NT2/D1 (cell line): ENCODE measurements around the gene AGBL4.

Experiments used
- DNase-seq: peaks from one replicate; pipeline ENCODE4 v3.0.0-alpha.2; 2011; ENCODE audit warnings: low read depth, low spot score
- H3K27me3 ChIP-seq: 2 replicates; pipeline ENCODE4 v1.6.0; 2011; ENCODE audit warnings: mild to moderate bottlenecking; ENCODE audit not compliant: insufficient read length, insufficient read depth
- H3K36me3 ChIP-seq: 2 replicates; pipeline ENCODE4 v1.6.1; 2011; ENCODE audit warnings: mild to moderate bottlenecking, low read length, mixed read lengths; ENCODE audit not compliant: insufficient read depth, insufficient read length
- H3K4me1 ChIP-seq: 2 replicates; pipeline ENCODE4 v1.5.1; 2011; ENCODE audit not compliant: insufficient read depth, insufficient read length
- H3K4me3 ChIP-seq: 2 replicates; pipeline ENCODE4 v1.5.1; 2011; ENCODE audit warnings: low read depth; ENCODE audit not compliant: insufficient read length
- H3K9ac ChIP-seq: 2 replicates; pipeline ENCODE4 v1.6.0; 2011; ENCODE audit warnings: low read depth; ENCODE audit not compliant: insufficient read length
- H3K9me3 ChIP-seq: 2 replicates; pipeline ENCODE4 v1.5.1; 2011; ENCODE audit warnings: mild to moderate bottlenecking, low read length; ENCODE audit not compliant: insufficient read depth
- SUZ12 ChIP-seq: IDR thresholded peaks from 2 replicates; pipeline ENCODE4 v1.6.1; 2011; ENCODE audit not compliant: insufficient read length, insufficient read depth; ENCODE audit errors: extremely low read depth
- YY1 ChIP-seq: IDR thresholded peaks from 2 replicates; pipeline ENCODE4 v1.6.1; 2011; ENCODE audit not compliant: insufficient read length, insufficient read depth
- ZNF274 ChIP-seq: IDR thresholded peaks from 2 replicates; pipeline ENCODE4 v1.6.1; 2011; ENCODE audit warnings: mild to moderate bottlenecking, low read depth, low read length

AGBL4 gene

DNA sequence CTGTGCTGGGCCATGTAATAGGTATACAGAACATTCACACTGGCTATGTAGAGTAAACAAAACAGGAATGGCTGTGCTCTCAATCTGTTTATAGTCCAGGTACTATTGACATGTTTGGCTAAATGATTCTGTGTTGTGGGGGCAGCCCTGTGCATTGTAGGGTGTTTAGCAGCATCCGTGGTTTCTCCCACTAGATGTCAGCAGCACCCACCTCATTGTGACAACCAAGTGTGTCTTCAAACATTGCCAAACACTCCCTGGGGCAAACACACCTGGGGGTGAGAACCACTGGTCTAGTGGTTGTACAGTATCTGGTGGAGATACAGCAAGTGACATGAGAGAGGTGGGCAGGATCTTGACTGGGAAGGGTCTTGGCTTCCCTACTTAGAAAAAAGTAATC is 1471.3 kb downstream of the AGBL4 start:
- TF ChIP-seq ZNF274, result no peak
- TF ChIP-seq SUZ12, result no peak
- no peak for TF ChIP-seq YY1
- no peaks in the 10 kb centered on the region for H3K9me3 ChIP-seq
- DNase-seq, result peak; percentile 30
- no peak overlapping the region for H3K4me3 ChIP-seq
- H3K36me3 ChIP-seq, result no peaks in the 10 kb centered on the region
- H3K27me3 ChIP-seq, result no peaks in the 10 kb centered on the region
- no peaks in the 10 kb centered on the region for H3K4me1 ChIP-seq
- H3K9ac ChIP-seq, result no peak overlapping the region

DNA sequence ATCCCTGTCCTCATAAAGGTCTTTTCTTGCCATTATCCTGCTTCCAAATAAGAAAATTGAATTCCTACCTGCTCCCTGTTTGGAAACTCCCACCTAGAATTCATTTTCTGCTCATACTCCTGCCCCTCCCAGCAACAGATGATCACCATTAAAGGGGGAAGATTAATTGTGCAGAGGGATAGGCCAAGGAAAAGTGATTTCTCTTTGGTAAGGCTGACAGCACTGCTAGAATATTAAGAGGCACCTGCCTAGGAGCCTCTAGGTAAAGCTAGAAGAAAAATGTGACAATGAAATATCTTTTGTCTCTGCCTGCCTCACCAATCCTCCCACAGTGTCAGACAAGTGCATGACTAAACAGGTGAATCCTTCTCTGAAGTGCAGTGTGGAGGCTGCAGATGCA is 1474.8 kb downstream of the AGBL4 start:
- Histone ChIP-seq H3K4me3 (no peak overlapping the region), H3K9ac (no peak overlapping the region), H3K4me1 (no peaks in the 10 kb centered on the region), H3K9me3 (no peaks in the 10 kb centered on the region), H3K27me3 (no peaks in the 10 kb centered on the region), H3K36me3 (no peaks in the 10 kb centered on the region)
- TF ChIP-seq YY1 (no peak), ZNF274 (no peak), SUZ12 (no peak)
- DNase-seq, result no peak

DNA sequence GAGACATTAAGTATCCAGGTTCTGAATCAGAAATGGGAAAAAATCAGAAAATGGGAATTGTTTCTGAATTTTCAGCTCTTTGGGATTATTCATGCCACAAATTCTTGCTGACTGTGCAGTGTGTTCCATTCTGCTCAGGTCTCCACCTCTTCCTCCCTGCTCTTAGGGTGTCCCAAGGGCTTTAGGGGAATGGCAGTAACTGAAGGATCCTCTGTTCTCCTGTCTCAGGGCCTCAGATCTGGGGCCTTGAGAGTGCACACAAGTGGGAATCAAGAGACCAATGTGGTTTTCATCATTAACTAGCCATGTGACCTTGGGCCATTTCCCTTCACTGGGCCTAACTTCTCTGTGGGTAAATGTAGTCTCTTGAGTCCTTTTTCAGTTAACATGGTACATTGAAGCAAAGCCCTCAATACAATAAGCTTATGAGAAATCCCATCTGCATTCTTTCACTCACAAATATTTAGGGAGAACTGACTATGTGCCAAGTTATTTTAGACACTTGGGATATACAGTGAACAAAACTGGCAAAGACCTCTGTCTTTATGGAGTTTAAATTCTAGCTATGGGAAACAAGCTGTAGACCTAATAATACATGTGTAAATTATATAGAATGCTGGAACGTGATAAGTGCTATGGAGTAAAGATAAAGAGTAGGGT is 1476.1 kb downstream of the AGBL4 start:
- no peak for DNase-seq
- Histone ChIP-seq H3K9ac (no peak overlapping the region), H3K27me3 (no peaks in the 10 kb centered on the region), H3K36me3 (no peaks in the 10 kb centered on the region), H3K4me3 (no peak overlapping the region), H3K4me1 (no peaks in the 10 kb centered on the region), H3K9me3 (no peaks in the 10 kb centered on the region)
- TF ChIP-seq ZNF274 (no peak), SUZ12 (no peak), YY1 (no peak)

DNA sequence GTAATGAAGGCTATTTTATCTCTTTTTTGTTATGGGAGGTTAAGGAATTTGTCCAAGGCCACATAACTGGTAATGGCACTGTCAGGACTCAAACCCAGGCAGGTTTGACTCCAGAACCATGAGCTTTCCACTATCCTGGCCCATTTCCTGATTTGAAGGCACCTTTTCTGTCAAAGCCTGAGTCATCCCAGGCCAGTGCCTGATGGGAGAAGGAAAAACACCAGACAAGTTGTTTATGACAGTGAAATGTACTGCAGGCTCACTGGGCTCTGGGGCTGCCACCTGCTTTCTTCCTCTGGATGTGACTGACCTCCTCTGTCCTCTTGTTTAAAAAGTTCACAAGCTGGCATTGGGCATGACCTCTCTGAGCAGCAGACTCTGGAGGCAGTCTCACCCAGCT is 1479.9 kb downstream of the AGBL4 start:
- Histone ChIP-seq H3K4me1 (no peaks in the 10 kb centered on the region), H3K9ac (no peak overlapping the region), H3K36me3 (no peaks in the 10 kb centered on the region), H3K9me3 (no peaks in the 10 kb centered on the region), H3K4me3 (no peak overlapping the region), H3K27me3 (no peaks in the 10 kb centered on the region)
- no peak for TF ChIP-seq YY1
- TF ChIP-seq SUZ12, result no peak
- no peak for DNase-seq

DNA sequence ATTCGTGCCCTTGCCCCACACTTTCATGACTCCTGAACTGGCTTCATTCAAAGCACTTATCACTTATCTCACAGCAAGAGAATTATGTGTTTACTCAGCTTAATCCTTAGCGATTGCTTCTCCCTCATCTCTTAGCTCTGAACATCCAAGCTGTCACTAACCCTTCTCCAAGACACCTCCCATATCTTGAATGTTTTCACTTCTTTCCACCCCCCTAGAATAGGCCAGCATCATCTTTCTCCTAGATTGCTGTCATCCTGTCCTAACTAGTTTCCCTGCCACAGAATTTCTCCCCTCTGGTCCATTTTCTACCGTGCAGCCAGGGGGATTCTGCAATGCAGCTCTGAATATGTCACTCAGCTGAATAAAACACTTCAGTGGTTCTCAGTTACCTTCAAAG is 1483.2 kb downstream of the AGBL4 start:
- TF ChIP-seq ZNF274 (no peak), SUZ12 (no peak), YY1 (no peak)
- Histone ChIP-seq H3K36me3 (no peaks in the 10 kb centered on the region), H3K9ac (no peak overlapping the region), H3K4me3 (no peak overlapping the region), H3K9me3 (no peaks in the 10 kb centered on the region), H3K4me1 (no peaks in the 10 kb centered on the region), H3K27me3 (no peaks in the 10 kb centered on the region)
- no peak for DNase-seq

DNA sequence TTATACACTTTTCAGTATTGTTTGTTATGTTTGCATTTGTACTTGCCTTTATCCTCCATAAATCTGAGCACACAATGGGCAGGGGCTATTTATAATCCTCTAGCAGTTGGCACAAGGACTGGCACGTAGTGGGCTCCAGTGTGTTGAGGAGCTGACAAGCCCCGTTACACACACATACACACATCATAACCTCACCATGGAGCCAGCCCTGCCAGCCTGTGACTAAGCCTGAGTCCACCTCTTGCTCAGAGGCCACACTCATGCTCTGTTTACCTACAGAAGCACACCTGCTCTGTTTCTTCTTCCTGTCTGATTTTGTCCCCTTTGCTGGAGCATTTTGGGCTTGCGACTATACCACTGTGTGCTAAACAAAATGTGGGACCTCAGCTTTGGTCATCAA is 1487.3 kb downstream of the AGBL4 start:
- Histone ChIP-seq H3K9me3 (no peaks in the 10 kb centered on the region), H3K4me1 (no peaks in the 10 kb centered on the region), H3K36me3 (no peaks in the 10 kb centered on the region), H3K9ac (no peak overlapping the region), H3K27me3 (no peaks in the 10 kb centered on the region), H3K4me3 (no peak overlapping the region)
- TF ChIP-seq SUZ12 (no peak), ZNF274 (no peak), YY1 (no peak)
- DNase-seq, result no peak

DNA sequence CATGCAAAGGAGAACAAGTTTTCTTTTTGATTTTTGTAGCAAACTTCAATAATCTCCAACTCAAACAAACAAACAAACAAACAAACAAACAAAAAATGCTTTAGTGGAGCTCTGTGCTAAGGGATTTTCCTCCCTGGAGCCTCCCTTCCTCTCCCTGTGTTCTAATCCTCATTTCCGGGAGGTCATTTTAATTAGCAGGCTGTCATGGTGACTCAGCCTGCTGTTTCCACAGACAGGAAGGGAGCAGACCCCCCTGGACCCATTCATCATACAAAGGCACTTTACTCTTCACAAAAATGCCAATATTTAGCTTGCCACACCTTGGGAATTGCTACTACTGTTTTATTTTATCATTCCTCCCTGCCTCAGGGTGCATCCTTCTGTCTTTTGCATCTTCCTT is 1490.8 kb downstream of the AGBL4 start:
- TF ChIP-seq SUZ12, result no peak
- TF ChIP-seq YY1, result no peak
- no peak for TF ChIP-seq ZNF274
- Histone ChIP-seq H3K9me3 (no peaks in the 10 kb centered on the region), H3K27me3 (no peaks in the 10 kb centered on the region), H3K9ac (no peak overlapping the region), H3K4me3 (no peak overlapping the region), H3K4me1 (no peaks in the 10 kb centered on the region), H3K36me3 (no peaks in the 10 kb centered on the region)
- no peak for DNase-seq

DNA sequence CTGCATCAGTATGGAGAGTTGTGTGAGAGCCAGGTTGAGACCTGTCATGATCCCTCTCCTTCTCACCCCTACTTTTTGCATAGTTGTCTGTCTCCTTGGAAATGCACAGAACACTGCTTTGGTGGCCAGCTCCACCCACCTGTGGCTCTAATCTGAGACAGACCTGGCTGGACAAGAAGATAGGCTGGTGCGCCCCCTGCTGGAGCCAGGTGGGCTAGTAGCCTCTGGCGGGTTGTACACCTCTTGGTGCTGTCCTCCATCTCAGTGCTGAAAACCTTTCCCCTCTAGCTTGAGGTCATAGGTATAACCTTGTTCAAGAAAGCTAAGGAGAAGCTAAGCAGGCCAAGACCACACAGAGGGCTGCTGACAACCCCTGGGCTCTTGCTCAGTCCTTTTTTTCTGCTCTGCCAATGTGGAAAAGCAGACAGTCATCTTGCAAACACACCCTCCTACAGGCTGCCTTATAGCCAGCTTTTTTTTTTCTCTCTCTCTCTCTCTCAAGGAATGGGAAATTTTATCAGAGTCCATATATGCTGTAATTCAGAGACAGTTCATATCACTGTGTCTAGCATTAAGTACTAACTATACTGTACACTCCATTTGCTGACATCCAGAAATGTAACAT is 1492.9 kb downstream of the AGBL4 start:
- peak; percentile 95 for DNase-seq
- no peak overlapping the region for H3K9ac ChIP-seq
- no peak overlapping the region for H3K4me3 ChIP-seq
- H3K9me3 ChIP-seq, result no peaks in the 10 kb centered on the region
- no peak for TF ChIP-seq YY1
- no peak for TF ChIP-seq ZNF274
- no peak for TF ChIP-seq SUZ12
- no peaks in the 10 kb centered on the region for H3K36me3 ChIP-seq
- H3K27me3 ChIP-seq, result no peaks in the 10 kb centered on the region
- peaks cover 5% of the 10 kb centered on the region for H3K4me1 ChIP-seq
